K562 (cell line): ENCODE results near the gene DLK2. TPM values are rescaled to one million over a fixed set of nuclear protein-coding genes. Genes with fewer than 3 reads are reported as not detected.

ENCODE experiments used
- ATAC-seq: fragments of 200-7000 bp; cut with Tn5 transposase; 3 replicates; pipeline ENCODE4 v1.9.1; 2020; ENCODE audit warnings: moderate library complexity
- BruUV-seq: library from RNA; stranded (reverse); fragments of 400-500 nt; replicated peaks from 2 replicates; lab custom pipeline; 2021; lab: Mats Ljungman, UMichigan
- CTCF ChIA-PET: fragments of 300-600 bp; formaldehyde crosslinking; extraction: SDS; loops from one replicate; lab custom pipeline; 2021; ENCODE audit warnings: low intra/inter-chr PET ratio; lab: Yijun Ruan, JAX
- POLR2A ChIA-PET: fragments of 300-600, 350-650 bp; sonication (Branson Sonifier 250); formaldehyde crosslinking; extraction: SDS; loops from one replicate; lab custom pipeline; 2021; ENCODE audit warnings: antibody characterized with exemption, inconsistent platforms; lab: Yijun Ruan, JAX
- DNase-seq, 4 experiments: peaks; one replicate each; pipeline versions ENCODE4 v3.0.0 to v3.0.0-alpha.2; 2011 to 2018; ENCODE audit warnings: low spot score in 3 of 4, mixed read lengths in 3 of 4; ENCODE audit errors: extremely low read depth in 1 of 4
- FAIRE-seq: peaks from 2 replicates; lab custom pipeline; 2011; peaks lifted over from hg19 to GRCh38; lab: Jason Lieb, UNC
- H2AFZ ChIP-seq: 2 replicates; pipeline ENCODE4 v1.6.0; 2011; ENCODE audit warnings: low read depth, low read length, control low read depth, inconsistent platforms
- H3K27ac ChIP-seq: fragments of 200-600 bp; 3 replicates; pipeline ENCODE4 v1.8.0; 2011; ENCODE audit warnings: low read depth, mild to moderate bottlenecking, control low read depth, inconsistent platforms, low read length, moderate library complexity, mixed read lengths; ENCODE audit errors: extremely low read depth
- H3K27me3 ChIP-seq, 2 experiments: fragments of 300-600 bp in 1 of 2; 2 replicates in 1 of 2; 3 replicates in 1 of 2; pipeline versions ENCODE4 v1.6.0 to v1.8.0; 2011; ENCODE audit warnings: inconsistent platforms in 2 of 2, low read length in 2 of 2, mild to moderate bottlenecking in 1 of 2, mixed read lengths in 1 of 2, moderate library complexity in 1 of 2; ENCODE audit not compliant: control insufficient read depth in 2 of 2, insufficient read depth in 2 of 2
- H3K36me3 ChIP-seq: fragments of 300-600 bp; 3 replicates; pipeline ENCODE4 v1.8.0; 2011; ENCODE audit warnings: mild to moderate bottlenecking, low read length, inconsistent platforms; ENCODE audit not compliant: control insufficient read depth, insufficient read depth
- H3K4me1 ChIP-seq, 2 experiments: fragments of 200-600 bp in 1 of 2; replicated peaks in 1 of 2; 2 replicates in 1 of 2; 3 replicates in 1 of 2; pipeline versions ENCODE4 v1.5.1 to v1.8.0; 2011; ENCODE audit warnings: inconsistent platforms in 2 of 2, low read length in 2 of 2, mild to moderate bottlenecking in 1 of 2, mixed read lengths in 1 of 2, moderate library complexity in 1 of 2; ENCODE audit not compliant: control insufficient read depth in 2 of 2, insufficient read depth in 2 of 2
- H3K4me2 ChIP-seq: 2 replicates; pipeline ENCODE4 v1.6.1; 2011; ENCODE audit warnings: low read length, control low read depth, inconsistent platforms, mixed read lengths; ENCODE audit not compliant: insufficient read depth
- H3K4me3 ChIP-seq: fragments of 200-600 bp; sonication (generic), shearing (Covaris generic); 2 replicates; pipeline ENCODE4 v1.5.1; 2016; ENCODE audit warnings: control low read depth, inconsistent platforms
- H3K79me2 ChIP-seq: fragments of 200-600 bp; 3 replicates; pipeline ENCODE4 v1.8.0; 2011; ENCODE audit warnings: low read length, inconsistent platforms; ENCODE audit not compliant: control insufficient read depth, insufficient read depth
- H3K9ac ChIP-seq, 2 experiments: 2 replicates each; pipeline versions ENCODE4 v1.6.0 to v1.6.1; 2011; ENCODE audit warnings: low read depth in 2 of 2, low read length in 2 of 2, control low read depth in 1 of 2, inconsistent platforms in 1 of 2, mild to moderate bottlenecking in 1 of 2, mixed read lengths in 1 of 2; ENCODE audit not compliant: insufficient read depth in 1 of 2
- H3K9me1 ChIP-seq: one replicate; pipeline ENCODE4 v1.6.0; 2011; ENCODE audit warnings: inconsistent platforms, mild to moderate bottlenecking, low read length, moderate library complexity; ENCODE audit not compliant: control insufficient read depth, insufficient read depth
- H3K9me3 ChIP-seq: replicated peaks from 2 replicates; pipeline ENCODE4 v1.5.1; 2011; ENCODE audit warnings: low read depth, low read length, inconsistent platforms; ENCODE audit not compliant: control insufficient read depth, insufficient read depth
- H4K20me1 ChIP-seq: replicated peaks from 2 replicates; pipeline ENCODE4 v1.6.1; 2011; ENCODE audit warnings: low read length, inconsistent platforms, mixed read lengths; ENCODE audit not compliant: control insufficient read depth, insufficient read depth
- BACH1 ChIP-seq: fragments of 200-800 bp; sonication (Bioruptor generic); IDR thresholded peaks from 2 replicates; pipeline ENCODE4 v1.6.1; 2016; ENCODE audit warnings: missing genetic modification characterization, missing compliant biosample characterization
- BDP1 ChIP-seq: IDR thresholded peaks from 3 replicates; pipeline ENCODE4 v1.6.1; 2011; ENCODE audit not compliant: insufficient read length, insufficient read depth
- GTF3C2 ChIP-seq: IDR thresholded peaks from 3 replicates; pipeline ENCODE4 v1.6.1; 2011; ENCODE audit warnings: borderline replicate concordance, mild to moderate bottlenecking, moderate library complexity; ENCODE audit not compliant: insufficient read length; ENCODE audit errors: extremely low read depth
- NUFIP1 ChIP-seq: fragments of 450-650 bp; IDR thresholded peaks from 2 replicates; pipeline ENCODE4 v1.6.1; 2018; ENCODE audit not compliant: partially characterized antibody
- WGBS: fragments of 100-300 bp; shearing (Covaris generic); methylation state at CpG from one replicate; pipeline ENCODE4 v1.1.6; 2016; ENCODE audit warnings: low coverage, mixed read lengths; ENCODE audit not compliant: insufficient coverage; ENCODE audit errors: missing lambda C conversion rate; 5-methylcytosine and 5-hydroxymethylcytosine counted together
- in situ Hi-C: fragments of 300-500 bp; cut with MboI; formaldehyde crosslinking; loops from 4 replicates; pipeline ENCODE4 v1.15.0; 2018; ENCODE audit warnings: inconsistent platforms, mixed read lengths
- intact Hi-C: fragments of 100-400 bp; cut with micrococcal nuclease; formaldehyde crosslinking; loops from 2 replicates; pipeline ENCODE4 v1.14.2; 2022
- polyA plus RNA-seq, 8 experiments: library from polyadenylated mRNA; depleted of rRNA in 4 of 8; stranded (reverse) in 5 of 8; unstranded in 3 of 8; fragments of >200 nt; fragmentation: Nextera tagmentation in 2 of 8; fragmentation: Illumina TruSeq in 1 of 8; extraction: Ambion mirVana in 2 of 8; extraction: Trizol in 1 of 8; gene quantifications; 2 replicates each; pipeline versions ENCODE4 v1.2.1 to v1.2.3, GENCODE V29; 2011 to 2014; ENCODE audit warnings: inconsistent platforms in 1 of 8, missing spikeins in 1 of 8
- total RNA-seq, 7 experiments: library from RNA; depleted of rRNA in 6 of 7; stranded (reverse); fragments of >200 nt in 6 of 7; fragmentation: Illumina TruSeq in 2 of 7; extraction: Trizol in 2 of 7; gene quantifications; 2 replicates each; pipeline versions ENCODE4 v1.2.1 to v1.2.3, GENCODE V29; 2011 to 2021; ENCODE audit warnings: low replicate concordance in 1 of 7

The DLK2 gene
- total and polyA plus RNA-seq, 9 of the 15 experiments (the other 6 are each of a cell fraction or from before 2014, with no cell fraction given): 0.11 to 0.53 (median 0.29) TPM; not detected in 3

DNA sequence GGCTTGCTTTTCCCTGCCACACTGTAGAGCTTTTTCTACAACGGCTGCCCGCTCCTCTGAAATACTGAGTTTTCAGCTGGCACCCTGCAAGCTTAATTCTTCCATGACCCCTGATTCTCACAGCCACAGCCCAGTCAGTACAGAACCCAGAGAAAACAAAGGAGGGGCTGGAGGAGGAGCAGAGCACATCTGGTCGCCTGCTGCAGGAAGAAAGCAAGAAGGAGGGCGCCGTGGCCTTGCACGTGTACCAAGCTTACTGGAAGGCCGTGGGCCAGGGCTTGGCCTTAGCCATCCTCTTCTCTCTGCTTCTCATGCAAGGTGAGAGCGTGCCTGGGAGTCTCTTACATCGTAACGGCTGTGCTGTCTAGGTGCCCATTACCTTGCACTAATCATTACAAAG, 11.3 kb downstream of the DLK2 start:
- H3K4me2 ChIP-seq: no peak overlapping the region
- no peak for DNase-seq
- H4K20me1 ChIP-seq: no peaks in the 10 kb centered on the region
- peaks cover 0 to 6% of the 10 kb centered on the region in 2 experiments; a peak in 1 of 5 replicates for H3K4me1 ChIP-seq
- H3K4me3 ChIP-seq: no peak overlapping the region
- intact Hi-C loops: no loop called here
- CTCF ChIA-PET: no interaction called here
- in situ Hi-C loops: no loop called here
- H3K36me3 ChIP-seq: peaks cover 36% of the 10 kb centered on the region; the same call in 1 of the 3 replicates
- BruUV-seq: no TSS peak
- H3K79me2 ChIP-seq: no peaks in the 10 kb centered on the region
- no peaks in the 10 kb centered on the region for H3K9me1 ChIP-seq
- 73% methylated on average over 10 of the region's 10 CpGs for WGBS
- TF ChIP-seq NUFIP1 (no peak), BDP1 (no peak), BACH1 (tag) (no peak), GTF3C2 (no peak)
- TF ChIP-seq, all 486 proteins: peak for 0
- Histone ChIP-seq H3K9me3 (no peaks in the 10 kb centered on the region), H3K9ac (peak overlapping the region in 1 of 2 experiments; percentile 21; a peak in 1 of 4 replicates), H2AFZ (no peak overlapping the region), H3K27ac (no peak overlapping the region), H3K27me3 (no peaks in the 10 kb centered on the region)
- POLR2A ChIA-PET: interaction anchor here (0.6 to 3.3 kb wide), 7 partner anchors 9 to 849 kb away, joined by 3 to 16 read pairs (median 3); no protein-coding TSS in a partner anchor
- FAIRE-seq (no peak), ATAC-seq (no peak)
